Measurements from ENCODE around the gene PITX2. TPM values are rescaled to one million over a fixed set of nuclear protein-coding genes. Genes with fewer than 3 reads are reported as not detected.

The PITX2 gene
- total RNA-seq, 1 donor from 2014 or later: 0.26 TPM

DNA sequence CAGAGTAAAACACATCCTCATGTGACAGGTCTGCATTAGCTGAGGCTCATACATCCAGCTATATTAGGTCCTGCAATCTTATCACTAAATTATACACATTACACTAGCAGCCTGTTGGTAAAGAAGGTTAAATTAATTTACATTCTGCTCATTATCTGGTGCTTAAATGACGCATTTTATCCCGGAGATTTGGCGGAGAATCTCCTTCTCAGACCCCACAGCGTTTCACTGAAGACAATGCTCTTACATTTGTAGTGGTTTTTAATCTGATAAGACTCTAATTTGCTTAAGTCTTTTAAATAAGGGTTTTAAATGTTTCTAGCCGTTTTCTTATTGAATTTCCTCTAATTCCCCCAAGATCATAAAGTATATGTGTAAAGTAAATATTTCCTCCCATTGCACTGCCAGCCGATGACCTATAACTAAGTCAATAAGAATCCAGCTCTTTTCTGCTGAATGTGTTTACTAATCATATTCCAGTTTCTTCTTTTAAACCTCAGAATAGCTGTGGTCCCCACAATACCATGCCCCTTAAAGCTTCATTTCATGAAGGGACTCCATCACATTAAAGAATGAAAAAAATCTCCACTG lies 2.1 kb upstream of the PITX2 start:
- no peak for DNase-seq (ENCODE audit: low read depth, low spot score)

- DNase-seq (ENCODE audit: low read depth, low spot score): no peak
These were observed 1.5 kb upstream of the PITX2 start for GRCh38 chr4:110624398-110624780.

GRCh38 chr4:110623718-110624397 lies 981 bp upstream of the PITX2 start:
- DNase-seq (ENCODE audit: low read depth, low spot score): no peak

- DNase-seq (ENCODE audit: low read depth, low spot score): no peak
These were observed 782 bp downstream of the PITX2 start for GRCh38 chr4:110621839-110622751.

GRCh38 chr4:110621328-110621812 lies 1.5 kb downstream of the PITX2 start:
- no peak for DNase-seq (ENCODE audit: low read depth, low spot score)

- DNase-seq (ENCODE audit: low read depth, low spot score): no peak
These were observed 2.1 kb downstream of the PITX2 start for GRCh38 chr4:110620691-110621327.

DNA sequence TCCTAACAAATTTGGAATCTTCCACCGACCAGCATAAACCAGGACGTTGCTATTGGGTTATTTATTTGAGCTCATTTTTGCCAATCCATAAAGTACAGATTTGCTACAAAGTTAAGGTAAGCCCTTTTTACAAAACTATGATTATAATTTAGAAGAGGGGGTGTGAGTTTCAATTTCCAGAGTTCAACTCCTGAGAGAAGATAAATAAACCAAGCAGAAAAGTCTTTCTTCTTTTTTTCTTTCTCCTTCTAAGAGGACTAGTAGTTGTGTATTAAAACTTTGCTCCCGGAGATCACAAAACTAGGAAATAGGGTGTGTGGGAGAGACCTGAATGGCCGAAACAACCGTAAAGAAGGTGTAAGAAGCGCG lies 2.6 kb downstream of the PITX2 start:
- DNase-seq (ENCODE audit: low read depth, low spot score): no peak

GRCh38 chr4:110619463-110620247 lies 3.2 kb downstream of the PITX2 start:
- no peak for DNase-seq (ENCODE audit: low read depth, low spot score)

DNA sequence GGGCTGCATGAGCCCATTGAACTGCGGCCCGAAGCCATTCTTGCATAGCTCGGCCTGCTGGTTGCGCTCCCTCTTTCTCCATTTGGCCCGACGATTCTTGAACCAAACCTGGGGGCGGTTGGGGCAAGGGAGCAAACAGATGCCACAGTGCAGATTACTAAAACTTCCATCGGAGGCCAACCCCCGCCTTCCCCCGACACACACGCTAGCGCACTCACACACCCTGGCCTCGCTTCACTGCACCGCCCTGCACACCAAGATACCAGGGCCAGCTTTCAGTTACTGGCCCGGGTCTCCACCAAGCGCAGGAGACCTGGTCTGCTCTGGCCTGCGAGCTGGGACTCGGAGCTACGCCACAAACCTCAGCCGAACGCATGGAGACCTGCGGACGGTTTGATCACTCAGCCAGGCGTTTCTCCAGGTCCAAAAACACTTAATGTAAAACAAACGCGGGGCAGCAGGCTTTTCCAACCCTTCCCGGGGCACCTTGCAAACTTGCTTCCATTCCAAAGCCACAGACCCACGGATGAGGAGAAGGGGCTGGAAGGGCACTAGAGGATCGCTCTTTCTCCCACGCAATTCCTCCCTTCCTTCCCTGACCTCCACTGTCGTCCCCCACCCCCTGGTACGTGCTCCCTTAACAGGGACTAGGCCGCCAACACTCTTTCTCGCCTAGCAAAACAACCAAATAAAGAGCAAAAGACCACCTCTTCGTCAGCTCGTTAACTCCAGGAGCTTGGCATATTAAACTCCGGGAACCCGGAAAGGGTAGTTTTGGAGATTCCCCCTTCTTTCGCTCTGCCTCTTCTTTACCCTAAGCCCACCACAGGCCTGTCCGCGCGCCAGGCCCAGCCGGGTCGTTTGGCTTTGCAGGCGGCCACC lies 4.1 kb downstream of the PITX2 start:
- no peak for DNase-seq (ENCODE audit: low read depth, low spot score)

GRCh38 chr4:110617646-110618580 lies 5.0 kb downstream of the PITX2 start:
- no peak for DNase-seq (ENCODE audit: low read depth, low spot score)

GRCh38 chr4:110617075-110617640 lies 5.7 kb downstream of the PITX2 start:
- DNase-seq (ENCODE audit: low read depth, low spot score): no peak

DNA sequence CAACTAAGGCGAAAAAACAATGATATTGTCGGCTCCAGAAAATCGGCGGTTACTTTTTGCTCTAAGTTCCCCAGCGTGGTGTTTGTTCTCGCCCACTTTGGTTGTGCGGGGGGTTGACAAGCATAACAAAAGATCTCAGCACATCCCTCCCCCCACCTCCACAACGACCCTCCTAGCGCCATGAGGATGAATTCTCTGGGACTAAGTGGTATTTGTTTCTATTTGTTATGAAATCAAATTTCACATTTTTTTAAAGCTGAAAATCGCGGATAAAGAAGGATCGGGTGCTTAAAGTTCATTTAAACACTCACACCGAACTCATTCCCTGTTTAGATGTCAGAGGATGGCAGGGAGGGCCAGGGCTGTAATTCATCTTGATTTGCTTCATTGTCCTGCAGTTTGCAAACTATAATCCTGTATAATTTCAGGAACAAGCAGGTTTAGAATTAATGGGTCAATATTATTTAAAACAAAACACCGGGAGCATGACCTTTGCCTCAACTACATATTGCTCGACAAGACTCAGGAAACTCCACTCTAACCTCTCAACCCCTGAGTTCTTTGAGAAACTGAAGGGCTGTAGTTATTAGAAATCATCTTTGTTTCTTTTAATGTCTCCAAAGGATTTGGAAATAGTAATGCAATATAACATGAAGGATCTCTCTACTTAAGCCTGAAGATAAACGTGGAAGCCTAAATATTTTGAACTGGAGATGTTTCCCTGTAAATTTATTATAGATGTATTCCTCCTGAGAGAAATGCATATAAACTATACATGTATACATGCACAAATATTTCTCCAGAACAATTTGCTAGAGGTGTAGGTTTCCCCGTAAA lies 6.4 kb downstream of the PITX2 start:
- DNase-seq (ENCODE audit: low read depth, low spot score): no peak

DNA sequence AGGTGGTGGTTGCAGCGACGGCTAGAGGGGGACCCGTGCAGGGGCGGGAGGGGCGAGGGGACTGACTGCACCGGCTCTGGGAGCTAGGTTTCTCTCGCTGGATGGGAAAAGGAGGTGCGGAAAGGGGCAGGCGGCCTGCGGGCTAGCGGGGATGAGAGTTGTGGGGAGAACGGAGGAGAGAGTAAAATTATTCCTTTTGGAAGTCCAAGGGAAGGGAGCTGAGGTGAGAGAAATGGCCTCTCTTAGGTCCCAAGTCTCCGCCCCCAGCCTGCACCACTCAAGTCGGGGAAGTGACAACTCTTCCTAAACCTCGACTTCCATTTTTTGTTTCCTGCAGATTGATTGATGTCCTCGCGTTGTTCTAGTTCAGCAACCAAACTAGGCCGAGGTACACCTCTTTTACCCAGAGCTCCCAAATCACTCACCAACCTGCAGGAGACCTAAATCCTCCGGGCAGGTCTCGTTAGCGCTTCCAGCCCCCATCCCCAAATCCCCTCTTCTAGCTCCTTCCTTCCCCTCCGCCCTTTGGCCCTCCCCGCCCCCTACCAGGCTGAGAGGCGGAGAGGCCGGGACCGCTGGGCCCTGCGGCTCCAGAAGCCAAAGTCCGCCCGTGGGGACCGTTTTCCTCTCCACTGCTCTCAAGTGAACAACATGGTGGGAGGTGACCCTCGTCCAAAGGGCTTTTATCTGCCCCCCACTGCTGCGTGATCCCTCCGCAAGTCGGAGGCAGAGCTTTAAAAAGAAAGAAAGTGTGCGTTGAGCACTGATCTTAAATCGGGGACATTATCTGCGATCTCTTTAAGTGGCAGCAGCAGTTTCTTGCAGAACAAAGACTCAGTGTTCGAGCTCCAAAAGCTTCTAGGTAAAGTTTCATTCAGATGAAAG lies 7.3 kb downstream of the PITX2 start:
- no peak for DNase-seq (ENCODE audit: low read depth, low spot score)

- no peak for DNase-seq (ENCODE audit: low read depth, low spot score)
These were observed 7.9 kb downstream of the PITX2 start for GRCh38 chr4:110614976-110615352.

- DNase-seq (ENCODE audit: low read depth, low spot score): no peak
These were observed 8.5 kb downstream of the PITX2 start for GRCh38 chr4:110614173-110614963.

DNA sequence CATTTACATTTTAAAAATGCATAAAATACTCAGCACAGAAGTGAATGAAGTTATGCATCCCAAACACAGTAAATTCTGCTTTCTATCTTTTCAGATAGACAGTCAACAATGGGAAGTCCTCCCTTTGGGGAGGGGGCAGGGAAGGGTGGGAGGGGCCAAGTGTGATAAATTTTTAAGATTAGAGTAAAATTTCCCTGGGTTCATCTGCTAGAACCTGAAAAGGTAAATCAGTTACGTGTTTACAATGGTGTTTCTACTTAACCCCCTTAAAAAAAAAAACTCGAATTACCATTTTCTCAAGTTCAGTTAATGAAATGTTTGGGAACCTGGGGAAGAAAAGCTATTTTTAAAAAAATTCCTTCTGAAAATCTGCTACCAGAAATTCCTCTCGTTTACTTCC lies 9.1 kb downstream of the PITX2 start:
- no peak for DNase-seq (ENCODE audit: low read depth, low spot score)

Data from pulmonary artery endothelial cell (primary cell).